WTC11 (cell line): Measurements from ENCODE around the gene CCHCR1. TPM values are rescaled to one million over a fixed set of nuclear protein-coding genes. Genes with fewer than 3 reads are reported as not detected.

Experiments used
- ATAC-seq: fragments of 200-7000 bp; cut with Tn5 transposase; 2 replicates; pipeline ENCODE4 v1.10.0; 2021; ENCODE audit warnings: mild to moderate bottlenecking, moderate library complexity
- CTCF ChIA-PET: fragments of 300-600 bp; sonication (Branson Sonifier 250); formaldehyde crosslinking; loops from one replicate; lab custom pipeline; 2021; ENCODE audit warnings: antibody characterized with exemption; lab: Charles Lee
- POLR2A ChIA-PET: fragments of 350-600 bp; sonication (Branson Sonifier 250); formaldehyde crosslinking; loops from one replicate; lab custom pipeline; 2021; ENCODE audit warnings: antibody characterized with exemption; lab: Charles Lee
- DNase-seq: peaks from one replicate; pipeline ENCODE4 v3.0.0; 2021; ENCODE audit warnings: low spot score
- H3K27ac Mint-ChIP-seq: 2 replicates; pipeline ENCODE4 v1.8.0; 2021; ENCODE audit warnings: mixed read lengths
- H3K27me3 Mint-ChIP-seq: 2 replicates; pipeline ENCODE4 v1.8.0; 2021; ENCODE audit warnings: low read depth, mild to moderate bottlenecking, moderate library complexity, mixed read lengths
- H3K36me3 Mint-ChIP-seq: 2 replicates; pipeline ENCODE4 v1.8.0; 2021; ENCODE audit warnings: mixed read lengths
- H3K4me1 Mint-ChIP-seq: 2 replicates; pipeline ENCODE4 v1.8.0; 2022; ENCODE audit warnings: mixed read lengths
- H3K4me3 Mint-ChIP-seq: 2 replicates; pipeline ENCODE4 v1.8.0; 2021; ENCODE audit warnings: mild to moderate bottlenecking, moderate library complexity, mixed read lengths
- H3K9me3 Mint-ChIP-seq: 2 replicates; pipeline ENCODE4 v1.8.0; 2021; ENCODE audit warnings: mixed read lengths
- CBFB ChIP-seq: sonication (generic); formaldehyde crosslinking; IDR thresholded peaks from 2 replicates; pipeline ENCODE4 v1.8.1; 2022; ENCODE audit warnings: mild to moderate bottlenecking, low read depth, missing genetic modification reagents
- CREB1 ChIP-seq: sonication (generic); formaldehyde crosslinking; IDR thresholded peaks from 2 replicates; pipeline ENCODE4 v1.8.0; 2023; ENCODE audit warnings: mild to moderate bottlenecking, missing genetic modification reagents
- HMGA2 ChIP-seq: fragments of 250-450 bp; sonication (Bioruptor Pico); IDR thresholded peaks from 2 replicates; pipeline ENCODE4 v1.4.0; 2021; ENCODE audit warnings: mild to moderate bottlenecking, moderate library complexity
- NFATC4 ChIP-seq: fragments of 250-450 bp; sonication (Bioruptor Pico); IDR thresholded peaks from 2 replicates; pipeline ENCODE4 v1.9.0; 2021; ENCODE audit warnings: mild to moderate bottlenecking
- OVOL2 ChIP-seq: fragments of 250-450 bp; sonication (Bioruptor Pico); IDR thresholded peaks from 2 replicates; pipeline ENCODE4 v1.9.0; 2021; ENCODE audit warnings: mild to moderate bottlenecking, borderline replicate concordance
- PRRX2 ChIP-seq: fragments of 250-450 bp; sonication (Bioruptor Pico); IDR thresholded peaks from 2 replicates; pipeline ENCODE4 v1.8.0; 2021; ENCODE audit warnings: mild to moderate bottlenecking
- SMAD4 ChIP-seq: sonication (generic); formaldehyde crosslinking; IDR thresholded peaks from 2 replicates; pipeline ENCODE4 v1.8.0; 2022; ENCODE audit warnings: mild to moderate bottlenecking, missing genetic modification reagents
- TP53 ChIP-seq: sonication (generic); formaldehyde crosslinking; IDR thresholded peaks from 2 replicates; pipeline ENCODE4 v1.8.1; 2023; ENCODE audit warnings: mild to moderate bottlenecking, missing genetic modification reagents
- ZNF121 ChIP-seq: sonication (generic); formaldehyde crosslinking; IDR thresholded peaks from 2 replicates; pipeline ENCODE4 v1.8.0; 2023; ENCODE audit warnings: missing genetic modification reagents
- ZNF232 ChIP-seq: sonication (generic); formaldehyde crosslinking; IDR thresholded peaks from 2 replicates; pipeline ENCODE4 v1.8.0; 2022; ENCODE audit warnings: mild to moderate bottlenecking, missing genetic modification reagents
- ZNF416 ChIP-seq: fragments of 250-450 bp; sonication (Bioruptor Pico); IDR thresholded peaks from 2 replicates; pipeline ENCODE4 v1.9.0; 2021; ENCODE audit warnings: mild to moderate bottlenecking, inconsistent platforms
- total RNA-seq: library from RNA; stranded (reverse); gene quantifications from 3 replicates; pipeline ENCODE4 v1.2.3, GENCODE V29; 2021
- TF ChIP-seq, protein P1 (sequence below): sonication (generic); formaldehyde crosslinking; IDR thresholded peaks from 2 replicates; pipeline ENCODE4 v1.8.1; 2022; ENCODE audit warnings: mild to moderate bottlenecking, missing genetic modification reagents, moderate library complexity, borderline replicate concordance
- TF ChIP-seq, protein P2 (sequence below): fragments of 250-450 bp; sonication (Bioruptor Pico); conservative IDR thresholded peaks from 2 replicates; pipeline ENCODE4 v1.9.0; 2021; ENCODE audit warnings: mild to moderate bottlenecking
- TF ChIP-seq, protein P3 (sequence below): sonication (generic); formaldehyde crosslinking; conservative IDR thresholded peaks from 2 replicates; pipeline ENCODE4 v1.8.1; 2022; ENCODE audit warnings: mild to moderate bottlenecking, missing genetic modification reagents
- TF ChIP-seq, protein P4 (sequence below): fragments of 250-450 bp; sonication (Bioruptor Pico); IDR thresholded peaks from 2 replicates; pipeline ENCODE4 v1.9.0; 2021; ENCODE audit warnings: mild to moderate bottlenecking, borderline replicate concordance
- TF ChIP-seq, protein P5 (sequence below): fragments of 250-450 bp; sonication (Bioruptor Pico); IDR thresholded peaks from 2 replicates; pipeline ENCODE4 v1.8.0; 2021; ENCODE audit warnings: mild to moderate bottlenecking
- TF ChIP-seq, protein P6 (sequence below): sonication (generic); formaldehyde crosslinking; IDR thresholded peaks from 2 replicates; pipeline ENCODE4 v1.8.1; 2022; ENCODE audit warnings: low read depth, mild to moderate bottlenecking, moderate library complexity, missing genetic modification reagents, borderline replicate concordance
- TF ChIP-seq, protein P7 (sequence below): sonication (generic); formaldehyde crosslinking; IDR thresholded peaks from 2 replicates; pipeline ENCODE4 v1.8.0; 2023; ENCODE audit warnings: mild to moderate bottlenecking, missing genetic modification reagents
- TF ChIP-seq, protein P8 (sequence below): sonication (generic); formaldehyde crosslinking; IDR thresholded peaks from 2 replicates; pipeline ENCODE4 v1.8.1; 2023; ENCODE audit warnings: mild to moderate bottlenecking, missing genetic modification reagents, moderate library complexity
- TF ChIP-seq, protein P9 (sequence below): sonication (generic); formaldehyde crosslinking; IDR thresholded peaks from 2 replicates; pipeline ENCODE4 v1.8.0; 2022; ENCODE audit warnings: mild to moderate bottlenecking, missing genetic modification reagents

CCHCR1 gene
- total RNA-seq, 1 experiment from 2014 or later, result 58.7 TPM

DNA sequence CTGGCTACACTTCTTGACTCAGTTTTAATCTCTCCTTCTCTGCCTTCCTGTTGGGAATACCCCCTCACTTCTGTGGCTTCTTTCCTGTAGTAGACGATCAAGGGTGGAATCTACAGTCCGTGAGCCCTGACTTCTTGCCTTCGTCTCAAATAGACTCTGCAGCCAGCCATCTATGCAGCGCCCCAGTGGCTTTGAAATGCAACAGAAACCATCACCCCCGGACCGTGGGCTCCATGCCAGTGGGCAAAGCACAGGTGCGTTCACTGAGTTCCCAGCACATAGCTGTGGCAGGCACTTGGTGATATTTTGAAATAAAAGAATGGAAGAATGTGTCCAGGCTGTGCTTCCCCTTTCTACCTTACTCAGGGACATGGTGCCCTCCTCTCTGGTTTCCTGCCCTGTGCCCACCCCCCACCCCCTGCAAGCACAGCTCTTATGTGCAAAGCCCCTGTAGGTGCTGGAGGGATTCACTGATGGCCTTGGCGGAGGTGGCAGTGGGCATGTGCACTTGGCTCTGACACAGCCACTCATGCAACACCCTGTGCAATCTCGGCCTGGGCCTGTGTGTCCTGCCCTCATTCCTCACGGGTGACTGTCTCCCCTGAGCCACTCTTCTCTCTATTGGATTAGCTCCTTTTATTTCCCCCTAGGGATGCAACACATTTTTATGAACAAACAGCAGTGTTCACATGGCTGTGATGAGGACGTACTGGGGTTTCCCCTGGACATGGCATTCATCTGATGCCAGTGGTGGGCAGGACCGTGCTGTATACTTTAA lies 31.8 kb downstream of the CCHCR1 start (continued):
- TF ChIP-seq ZNF232 (CRISPR knock-in tag), result no peak
- no peak for TF ChIP-seq NFATC4 (CRISPR knock-in tag)
- TF ChIP-seq, protein P1, sequence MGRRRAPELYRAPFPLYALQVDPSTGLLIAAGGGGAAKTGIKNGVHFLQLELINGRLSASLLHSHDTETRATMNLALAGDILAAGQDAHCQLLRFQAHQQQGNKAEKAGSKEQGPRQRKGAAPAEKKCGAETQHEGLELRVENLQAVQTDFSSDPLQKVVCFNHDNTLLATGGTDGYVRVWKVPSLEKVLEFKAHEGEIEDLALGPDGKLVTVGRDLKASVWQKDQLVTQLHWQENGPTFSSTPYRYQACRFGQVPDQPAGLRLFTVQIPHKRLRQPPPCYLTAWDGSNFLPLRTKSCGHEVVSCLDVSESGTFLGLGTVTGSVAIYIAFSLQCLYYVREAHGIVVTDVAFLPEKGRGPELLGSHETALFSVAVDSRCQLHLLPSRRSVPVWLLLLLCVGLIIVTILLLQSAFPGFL (CRISPR knock-in tag), result no peak
- TF ChIP-seq, protein P2, sequence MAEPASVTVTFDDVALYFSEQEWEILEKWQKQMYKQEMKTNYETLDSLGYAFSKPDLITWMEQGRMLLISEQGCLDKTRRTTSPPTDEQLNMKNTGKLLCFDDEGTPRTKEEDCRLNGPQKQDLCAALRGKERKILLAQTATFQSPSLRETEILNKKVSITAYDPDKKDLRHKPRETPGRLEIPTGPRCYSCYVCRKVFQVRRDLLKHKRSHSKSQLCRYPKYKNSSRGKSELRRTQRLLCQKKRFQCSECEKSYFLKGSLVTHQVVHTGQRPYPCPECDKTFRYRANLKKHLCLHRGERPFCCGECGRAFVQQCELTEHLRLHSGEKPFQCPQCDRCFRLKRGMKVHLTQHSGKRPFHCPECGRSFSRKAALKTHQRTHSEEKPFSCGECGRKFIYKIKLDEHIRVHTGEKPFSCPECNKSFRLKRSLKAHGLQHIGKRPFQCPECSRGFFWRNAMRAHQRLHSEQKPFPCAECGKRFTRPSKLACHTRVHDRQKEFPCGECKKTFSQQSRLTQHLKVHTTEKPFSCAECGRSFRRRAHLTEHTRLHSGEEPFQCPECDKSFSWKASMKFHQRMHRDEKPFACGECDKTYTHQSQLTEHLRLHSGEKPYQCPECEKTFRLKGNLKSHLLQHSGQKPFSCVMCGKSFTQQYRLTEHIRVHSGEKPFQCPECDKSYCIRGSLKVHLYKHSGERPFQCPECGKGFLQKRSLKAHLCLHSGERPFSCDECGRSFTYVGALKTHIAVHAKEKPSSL (CRISPR knock-in tag), result no peak
- no peak for TF ChIP-seq PRRX2 (CRISPR knock-in tag)
- TF ChIP-seq, protein P3, sequence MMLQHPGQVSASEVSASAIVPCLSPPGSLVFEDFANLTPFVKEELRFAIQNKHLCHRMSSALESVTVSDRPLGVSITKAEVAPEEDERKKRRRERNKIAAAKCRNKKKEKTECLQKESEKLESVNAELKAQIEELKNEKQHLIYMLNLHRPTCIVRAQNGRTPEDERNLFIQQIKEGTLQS (CRISPR knock-in tag), result no peak
- TF ChIP-seq, protein P4, sequence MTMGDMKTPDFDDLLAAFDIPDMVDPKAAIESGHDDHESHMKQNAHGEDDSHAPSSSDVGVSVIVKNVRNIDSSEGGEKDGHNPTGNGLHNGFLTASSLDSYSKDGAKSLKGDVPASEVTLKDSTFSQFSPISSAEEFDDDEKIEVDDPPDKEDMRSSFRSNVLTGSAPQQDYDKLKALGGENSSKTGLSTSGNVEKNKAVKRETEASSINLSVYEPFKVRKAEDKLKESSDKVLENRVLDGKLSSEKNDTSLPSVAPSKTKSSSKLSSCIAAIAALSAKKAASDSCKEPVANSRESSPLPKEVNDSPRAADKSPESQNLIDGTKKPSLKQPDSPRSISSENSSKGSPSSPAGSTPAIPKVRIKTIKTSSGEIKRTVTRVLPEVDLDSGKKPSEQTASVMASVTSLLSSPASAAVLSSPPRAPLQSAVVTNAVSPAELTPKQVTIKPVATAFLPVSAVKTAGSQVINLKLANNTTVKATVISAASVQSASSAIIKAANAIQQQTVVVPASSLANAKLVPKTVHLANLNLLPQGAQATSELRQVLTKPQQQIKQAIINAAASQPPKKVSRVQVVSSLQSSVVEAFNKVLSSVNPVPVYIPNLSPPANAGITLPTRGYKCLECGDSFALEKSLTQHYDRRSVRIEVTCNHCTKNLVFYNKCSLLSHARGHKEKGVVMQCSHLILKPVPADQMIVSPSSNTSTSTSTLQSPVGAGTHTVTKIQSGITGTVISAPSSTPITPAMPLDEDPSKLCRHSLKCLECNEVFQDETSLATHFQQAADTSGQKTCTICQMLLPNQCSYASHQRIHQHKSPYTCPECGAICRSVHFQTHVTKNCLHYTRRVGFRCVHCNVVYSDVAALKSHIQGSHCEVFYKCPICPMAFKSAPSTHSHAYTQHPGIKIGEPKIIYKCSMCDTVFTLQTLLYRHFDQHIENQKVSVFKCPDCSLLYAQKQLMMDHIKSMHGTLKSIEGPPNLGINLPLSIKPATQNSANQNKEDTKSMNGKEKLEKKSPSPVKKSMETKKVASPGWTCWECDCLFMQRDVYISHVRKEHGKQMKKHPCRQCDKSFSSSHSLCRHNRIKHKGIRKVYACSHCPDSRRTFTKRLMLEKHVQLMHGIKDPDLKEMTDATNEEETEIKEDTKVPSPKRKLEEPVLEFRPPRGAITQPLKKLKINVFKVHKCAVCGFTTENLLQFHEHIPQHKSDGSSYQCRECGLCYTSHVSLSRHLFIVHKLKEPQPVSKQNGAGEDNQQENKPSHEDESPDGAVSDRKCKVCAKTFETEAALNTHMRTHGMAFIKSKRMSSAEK, result no peak
- TF ChIP-seq, protein P5, sequence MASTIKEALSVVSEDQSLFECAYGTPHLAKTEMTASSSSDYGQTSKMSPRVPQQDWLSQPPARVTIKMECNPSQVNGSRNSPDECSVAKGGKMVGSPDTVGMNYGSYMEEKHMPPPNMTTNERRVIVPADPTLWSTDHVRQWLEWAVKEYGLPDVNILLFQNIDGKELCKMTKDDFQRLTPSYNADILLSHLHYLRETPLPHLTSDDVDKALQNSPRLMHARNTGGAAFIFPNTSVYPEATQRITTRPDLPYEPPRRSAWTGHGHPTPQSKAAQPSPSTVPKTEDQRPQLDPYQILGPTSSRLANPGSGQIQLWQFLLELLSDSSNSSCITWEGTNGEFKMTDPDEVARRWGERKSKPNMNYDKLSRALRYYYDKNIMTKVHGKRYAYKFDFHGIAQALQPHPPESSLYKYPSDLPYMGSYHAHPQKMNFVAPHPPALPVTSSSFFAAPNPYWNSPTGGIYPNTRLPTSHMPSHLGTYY, result no peak
- TF ChIP-seq, all 79 proteins: peak for 0

DNA sequence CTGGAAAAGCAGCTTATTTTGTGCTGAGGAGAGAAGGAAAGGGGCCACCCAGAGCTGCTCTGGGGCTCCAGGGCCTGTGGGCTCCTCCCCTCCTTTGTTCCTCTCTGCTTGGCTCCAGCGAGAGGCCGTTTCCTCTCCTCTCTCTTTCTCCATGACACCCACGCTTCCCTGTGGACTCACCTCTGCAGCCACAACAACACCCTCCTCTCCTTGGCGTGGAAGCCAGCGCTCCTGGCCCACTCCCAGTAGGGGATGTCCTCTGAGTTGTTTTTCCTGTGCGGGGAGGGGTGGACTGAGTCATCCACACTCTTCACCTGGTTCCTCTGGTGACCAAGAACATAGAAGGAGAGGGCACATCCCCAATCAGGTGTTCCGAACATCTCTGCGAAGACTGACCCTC lies 32.4 kb downstream of the CCHCR1 start:
- TF ChIP-seq, protein P6, sequence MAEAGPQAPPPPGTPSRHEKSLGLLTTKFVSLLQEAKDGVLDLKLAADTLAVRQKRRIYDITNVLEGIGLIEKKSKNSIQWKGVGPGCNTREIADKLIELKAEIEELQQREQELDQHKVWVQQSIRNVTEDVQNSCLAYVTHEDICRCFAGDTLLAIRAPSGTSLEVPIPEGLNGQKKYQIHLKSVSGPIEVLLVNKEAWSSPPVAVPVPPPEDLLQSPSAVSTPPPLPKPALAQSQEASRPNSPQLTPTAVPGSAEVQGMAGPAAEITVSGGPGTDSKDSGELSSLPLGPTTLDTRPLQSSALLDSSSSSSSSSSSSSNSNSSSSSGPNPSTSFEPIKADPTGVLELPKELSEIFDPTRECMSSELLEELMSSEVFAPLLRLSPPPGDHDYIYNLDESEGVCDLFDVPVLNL (CRISPR knock-in tag), result no peak
- TF ChIP-seq TP53 (CRISPR knock-in tag) (no peak), ZNF416 (no peak), SMAD4 (CRISPR knock-in tag) (no peak), HMGA2 (no peak), CBFB (CRISPR knock-in tag) (no peak), CREB1 (CRISPR knock-in tag) (no peak), OVOL2 (no peak), ZNF121 (CRISPR knock-in tag) (no peak)
- TF ChIP-seq, protein P7, sequence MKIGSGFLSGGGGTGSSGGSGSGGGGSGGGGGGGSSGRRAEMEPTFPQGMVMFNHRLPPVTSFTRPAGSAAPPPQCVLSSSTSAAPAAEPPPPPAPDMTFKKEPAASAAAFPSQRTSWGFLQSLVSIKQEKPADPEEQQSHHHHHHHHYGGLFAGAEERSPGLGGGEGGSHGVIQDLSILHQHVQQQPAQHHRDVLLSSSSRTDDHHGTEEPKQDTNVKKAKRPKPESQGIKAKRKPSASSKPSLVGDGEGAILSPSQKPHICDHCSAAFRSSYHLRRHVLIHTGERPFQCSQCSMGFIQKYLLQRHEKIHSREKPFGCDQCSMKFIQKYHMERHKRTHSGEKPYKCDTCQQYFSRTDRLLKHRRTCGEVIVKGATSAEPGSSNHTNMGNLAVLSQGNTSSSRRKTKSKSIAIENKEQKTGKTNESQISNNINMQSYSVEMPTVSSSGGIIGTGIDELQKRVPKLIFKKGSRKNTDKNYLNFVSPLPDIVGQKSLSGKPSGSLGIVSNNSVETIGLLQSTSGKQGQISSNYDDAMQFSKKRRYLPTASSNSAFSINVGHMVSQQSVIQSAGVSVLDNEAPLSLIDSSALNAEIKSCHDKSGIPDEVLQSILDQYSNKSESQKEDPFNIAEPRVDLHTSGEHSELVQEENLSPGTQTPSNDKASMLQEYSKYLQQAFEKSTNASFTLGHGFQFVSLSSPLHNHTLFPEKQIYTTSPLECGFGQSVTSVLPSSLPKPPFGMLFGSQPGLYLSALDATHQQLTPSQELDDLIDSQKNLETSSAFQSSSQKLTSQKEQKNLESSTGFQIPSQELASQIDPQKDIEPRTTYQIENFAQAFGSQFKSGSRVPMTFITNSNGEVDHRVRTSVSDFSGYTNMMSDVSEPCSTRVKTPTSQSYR, result no peak
- TF ChIP-seq, protein P8, sequence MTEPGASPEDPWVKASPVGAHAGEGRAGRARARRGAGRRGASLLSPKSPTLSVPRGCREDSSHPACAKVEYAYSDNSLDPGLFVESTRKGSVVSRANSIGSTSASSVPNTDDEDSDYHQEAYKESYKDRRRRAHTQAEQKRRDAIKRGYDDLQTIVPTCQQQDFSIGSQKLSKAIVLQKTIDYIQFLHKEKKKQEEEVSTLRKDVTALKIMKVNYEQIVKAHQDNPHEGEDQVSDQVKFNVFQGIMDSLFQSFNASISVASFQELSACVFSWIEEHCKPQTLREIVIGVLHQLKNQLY (CRISPR knock-in tag), result no peak
- TF ChIP-seq, protein P9, sequence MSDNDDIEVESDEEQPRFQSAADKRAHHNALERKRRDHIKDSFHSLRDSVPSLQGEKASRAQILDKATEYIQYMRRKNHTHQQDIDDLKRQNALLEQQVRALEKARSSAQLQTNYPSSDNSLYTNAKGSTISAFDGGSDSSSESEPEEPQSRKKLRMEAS (CRISPR knock-in tag), result no peak
- H3K36me3 Mint-ChIP-seq, result no peaks in the 10 kb centered on the region
- POLR2A ChIA-PET, result no interaction called here
- H3K27ac Mint-ChIP-seq, result no peak overlapping the region
- no peak for DNase-seq
- CTCF ChIA-PET, result interaction anchor here (1.1 to 5.6 kb wide), 6 partner anchors 10 to 38 kb away, joined by 4 to 24 read pairs (median 7); partner anchors contain the start of genes PSORS1C1 and PSORS1C2
- H3K27me3 Mint-ChIP-seq, result peaks cover 10% of the 10 kb centered on the region
- peak; percentile 19; the same call in 1 of the 2 replicates for ATAC-seq
- no peak overlapping the region for H3K4me3 Mint-ChIP-seq
- peaks cover 37% of the 10 kb centered on the region for H3K4me1 Mint-ChIP-seq
- peaks cover 4% of the 10 kb centered on the region; the same call in 1 of the 2 replicates for H3K9me3 Mint-ChIP-seq
